T-helper 2 cell (primary cell): ENCODE data around the gene ZBTB46.
"Not testable (repeated sequence)": the region's sequence is repeated elsewhere in the genome, so short reads cannot be mapped to it uniquely, and the experiment has no call there.

Experiments
- DNase-seq, 5 experiments: peaks; one replicate each; pipeline versions ENCODE4 v3.0.0 to v3.0.0-alpha.2; 2012 to 2022

Gene ZBTB46

GRCh38 chr20:63814891-63815614, 16.0 kb downstream of the ZBTB46 start:
- DNase-seq, result no peak

- no peak for DNase-seq
Measured at GRCh38 chr20:63811491-63811875, 19.6 kb downstream of the ZBTB46 start.

GRCh38 chr20:63810730-63811490, 20.2 kb downstream of the ZBTB46 start:
- DNase-seq, result no peak

GRCh38 chr20:63809856-63810255, 21.2 kb downstream of the ZBTB46 start:
- no peak for DNase-seq

GRCh38 chr20:63808964-63809674, 21.9 kb downstream of the ZBTB46 start:
- no peak for DNase-seq

- DNase-seq, result no peak
Measured at GRCh38 chr20:63808145-63808724, 22.8 kb downstream of the ZBTB46 start.

- no peak for DNase-seq
Measured at GRCh38 chr20:63807654-63808053, 23.4 kb downstream of the ZBTB46 start.

GRCh38 chr20:63804308-63804636, 26.8 kb downstream of the ZBTB46 start:
- DNase-seq, result no peak

- no peak for DNase-seq
Measured at GRCh38 chr20:63802469-63803240, 28.4 kb downstream of the ZBTB46 start.

- not testable (repeated sequence) for DNase-seq
Measured at GRCh38 chr20:63801174-63801573, 29.9 kb downstream of the ZBTB46 start.

- DNase-seq, result not testable (repeated sequence)
Measured at GRCh38 chr20:63800411-63800810, 30.7 kb downstream of the ZBTB46 start.

GRCh38 chr20:63799127-63799526, 31.9 kb downstream of the ZBTB46 start:
- DNase-seq, result not testable (repeated sequence)

- not testable (repeated sequence) for DNase-seq
Measured at GRCh38 chr20:63797175-63797574, 33.9 kb downstream of the ZBTB46 start.

- no peak for DNase-seq
Measured at GRCh38 chr20:63795178-63795830, 35.8 kb downstream of the ZBTB46 start.

- no peak for DNase-seq
Measured at GRCh38 chr20:63794614-63795013, 36.5 kb downstream of the ZBTB46 start.

GRCh38 chr20:63792866-63793265, 38.2 kb downstream of the ZBTB46 start:
- no peak for DNase-seq

GRCh38 chr20:63791497-63792156, 39.4 kb downstream of the ZBTB46 start:
- no peak for DNase-seq

GRCh38 chr20:63790572-63791168, 40.4 kb downstream of the ZBTB46 start:
- no peak for DNase-seq

- no peak for DNase-seq
Measured at GRCh38 chr20:63789836-63790571, 41.1 kb downstream of the ZBTB46 start.

GRCh38 chr20:63787749-63788148, 43.3 kb downstream of the ZBTB46 start:
- no peak for DNase-seq
